ENCODE data around the gene SHKBP1. TPM values are rescaled to one million over a fixed set of nuclear protein-coding genes. Genes with fewer than 3 reads are reported as not detected.

The SHKBP1 gene
- total and polyA plus RNA-seq, 9 of the 15 experiments (the other 6 are each of a cell fraction or from before 2014, with no cell fraction given) = 1.2 to 58.1 (median 22.3) TPM

DNA sequence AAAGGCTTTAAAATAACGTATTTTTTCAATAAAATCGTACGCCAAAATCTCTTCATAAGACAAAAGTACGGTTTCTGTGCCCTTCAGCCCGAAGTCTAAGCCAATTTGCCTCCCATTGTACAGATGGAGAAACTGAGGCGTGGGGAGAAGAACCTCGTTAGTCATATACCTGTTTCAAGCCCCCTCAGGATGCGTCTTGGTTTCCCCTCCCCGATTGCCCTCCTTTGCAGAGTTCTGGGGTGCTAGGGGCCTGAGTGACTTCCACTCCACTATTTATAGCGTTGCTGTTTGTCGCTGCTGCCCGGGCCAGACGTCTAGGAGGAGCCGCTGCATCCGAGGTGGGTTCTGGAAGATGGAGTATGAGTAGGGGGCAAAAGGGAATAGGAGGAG, 22.2 kb downstream of the SHKBP1 start (continued):
- 0 out of 2 replicates have a peak, but pooled peaks have one; percentile 68 for TF ChIP-seq PTBP1 (IDR thresholded peaks at IDR 0.05; ENCODE audit: low read depth, low read length)
- TF ChIP-seq, protein P1, sequence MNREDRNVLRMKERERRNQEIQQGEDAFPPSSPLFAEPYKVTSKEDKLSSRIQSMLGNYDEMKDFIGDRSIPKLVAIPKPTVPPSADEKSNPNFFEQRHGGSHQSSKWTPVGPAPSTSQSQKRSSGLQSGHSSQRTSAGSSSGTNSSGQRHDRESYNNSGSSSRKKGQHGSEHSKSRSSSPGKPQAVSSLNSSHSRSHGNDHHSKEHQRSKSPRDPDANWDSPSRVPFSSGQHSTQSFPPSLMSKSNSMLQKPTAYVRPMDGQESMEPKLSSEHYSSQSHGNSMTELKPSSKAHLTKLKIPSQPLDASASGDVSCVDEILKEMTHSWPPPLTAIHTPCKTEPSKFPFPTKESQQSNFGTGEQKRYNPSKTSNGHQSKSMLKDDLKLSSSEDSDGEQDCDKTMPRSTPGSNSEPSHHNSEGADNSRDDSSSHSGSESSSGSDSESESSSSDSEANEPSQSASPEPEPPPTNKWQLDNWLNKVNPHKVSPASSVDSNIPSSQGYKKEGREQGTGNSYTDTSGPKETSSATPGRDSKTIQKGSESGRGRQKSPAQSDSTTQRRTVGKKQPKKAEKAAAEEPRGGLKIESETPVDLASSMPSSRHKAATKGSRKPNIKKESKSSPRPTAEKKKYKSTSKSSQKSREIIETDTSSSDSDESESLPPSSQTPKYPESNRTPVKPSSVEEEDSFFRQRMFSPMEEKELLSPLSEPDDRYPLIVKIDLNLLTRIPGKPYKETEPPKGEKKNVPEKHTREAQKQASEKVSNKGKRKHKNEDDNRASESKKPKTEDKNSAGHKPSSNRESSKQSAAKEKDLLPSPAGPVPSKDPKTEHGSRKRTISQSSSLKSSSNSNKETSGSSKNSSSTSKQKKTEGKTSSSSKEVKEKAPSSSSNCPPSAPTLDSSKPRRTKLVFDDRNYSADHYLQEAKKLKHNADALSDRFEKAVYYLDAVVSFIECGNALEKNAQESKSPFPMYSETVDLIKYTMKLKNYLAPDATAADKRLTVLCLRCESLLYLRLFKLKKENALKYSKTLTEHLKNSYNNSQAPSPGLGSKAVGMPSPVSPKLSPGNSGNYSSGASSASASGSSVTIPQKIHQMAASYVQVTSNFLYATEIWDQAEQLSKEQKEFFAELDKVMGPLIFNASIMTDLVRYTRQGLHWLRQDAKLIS (CRISPR knock-in tag; IDR thresholded peaks at IDR 0.05) = 0 out of 2 replicates have a peak, but pooled peaks have one; percentile 75
- TF ChIP-seq SIN3B (IDR thresholded peaks at IDR 0.05; ENCODE audit: low read depth) = 0 out of 2 replicates have a peak, but pooled peaks have one; percentile 15
- TF ChIP-seq HDAC1 (IDR thresholded peaks at IDR 0.05) = peak in 1 of 2 experiments; percentile 90; a peak in 1 of 4 replicates
- peak; percentile 75 for TF ChIP-seq PHF20 (IDR thresholded peaks at IDR 0.05; ENCODE audit: partially characterized antibody)
- TF ChIP-seq RCOR1 (IDR thresholded peaks at IDR 0.05; ENCODE audit: borderline replicate concordance in 1 of 2, low read depth in 2 of 2, low read length in 2 of 2) = peak; percentile 58 to 76; a peak in 3 of 4 replicates
- peak; percentile 63 for TF ChIP-seq NCOA4 (IDR thresholded peaks at IDR 0.05; ENCODE audit: partially characterized antibody)
- peak; percentile 55; the same call in 1 of the 2 replicates for TF ChIP-seq ZNF766 (CRISPR knock-in tag; conservative IDR thresholded peaks at IDR 0.05)
- TF ChIP-seq ADNP (tag; IDR thresholded peaks at IDR 0.05) = peak; percentile 100
- TF ChIP-seq CBX1 (IDR thresholded peaks at IDR 0.05; ENCODE audit: low read depth) = peak; percentile 97
- TF ChIP-seq TEAD4 (IDR thresholded peaks at IDR 0.05; ENCODE audit: low read length) = 0 out of 2 replicates have a peak, but pooled peaks have one; percentile 3
- no peak for TF ChIP-seq TEAD4 (CRISPR knock-in tag; IDR thresholded peaks at IDR 0.05; ENCODE audit: borderline replicate concordance)
- TF ChIP-seq CBX3 (IDR thresholded peaks at IDR 0.05; ENCODE audit: borderline replicate concordance in 1 of 2, low read length in 2 of 2) = peak in 1 of 2 experiments; percentile 41; a peak in 1 of 3 replicates
- TF ChIP-seq HDGF (IDR thresholded peaks at IDR 0.05) = 0 out of 2 replicates have a peak, but pooled peaks have one; percentile 28
- no peak for TF ChIP-seq SRSF1 (IDR thresholded peaks at IDR 0.05; ENCODE audit: low read depth, low read length)
- TF ChIP-seq KDM1A (IDR thresholded peaks at IDR 0.05) = peak; percentile 92 to 97
- TF ChIP-seq ZNF146 (CRISPR knock-in tag; IDR thresholded peaks at IDR 0.05; ENCODE audit: unreplicated experiment) = no peak
- TF ChIP-seq FOSL1 (tag; conservative IDR thresholded peaks at IDR 0.05) = peak; percentile 41; the same call in 1 of the 2 replicates
- peak; percentile 46; the same call in 1 of the 2 replicates for TF ChIP-seq GABPB1 (CRISPR knock-in tag; IDR thresholded peaks at IDR 0.05)
- TF ChIP-seq CHD4 (IDR thresholded peaks at IDR 0.05; ENCODE audit: insufficient read depth, insufficient replicate concordance, low read depth, low read length, poor library complexity, severe bottlenecking) = peak; percentile 92

Data from K562 (cell line).